ENCODE results near the gene C19orf67. TPM values are rescaled to one million over a fixed set of nuclear protein-coding genes. Genes with fewer than 3 reads are reported as not detected.

C19orf67 gene
- total and polyA plus RNA-seq, 7 experiments from 2014 or later: 0.34 to 0.78 (median 0.60) TPM; not detected in 4

- intact Hi-C loops (cut with micrococcal nuclease): loop anchor here in 1 of 2 donors (2.0 to 5.0 kb wide), 3 partner anchors 26 to 164 kb away; partner anchors contain the start of genes DCAF15 and SAMD1
- Histone ChIP-seq H3K36me3 (ENCODE audit: control insufficient read depth in 2 of 3, insufficient read depth in 3 of 3, low read length in 3 of 3) (no peaks in the 10 kb centered on the region), H3K9me3 (ENCODE audit: control insufficient read depth in 2 of 3, low read length in 3 of 3) (no peaks in the 10 kb centered on the region), H3K4me1 (ENCODE audit: control insufficient read depth in 2 of 2, insufficient read depth in 2 of 2, low read length in 2 of 2) (peaks cover 15 to 56% of the 10 kb centered on the region in 2 donors), H3K27ac (ENCODE audit: low read depth, low read length) (peak overlapping the region; percentile 72), H3K27me3 (ENCODE audit: control insufficient read depth in 2 of 2, insufficient read depth in 2 of 2, low read length in 2 of 2) (no peaks in the 10 kb centered on the region), H3K4me3 (ENCODE audit: low read length) (peak overlapping the region; percentile 67)
- no peak for ATAC-seq
- Mint-ChIP-seq H3K4me1 (peaks cover 20 to 68% (median 58%) of the 10 kb centered on the region in 7 donors), H3K27me3 (no peaks in the 10 kb centered on the region), H3K36me3 (no peaks in the 10 kb centered on the region), H3K4me3 (peak overlapping the region; percentile 83 to 97 (median 91)), H3K27ac (peak overlapping the region; percentile 56 to 97 (median 86)), H3K9me3 (peaks cover 0 to 2% (median 0%) of the 10 kb centered on the region in 11 donors)
- DNase-seq: peak in 2 of 9 donors; percentile 22 to 24
- CTCF ChIA-PET: interaction anchor here (0.7 to 2.6 kb wide), 5 partner anchors 20 to 567 kb away, joined by 3 to 10 read pairs (median 3); partner anchors contain the start of gene ASF1B
- POLR2A ChIA-PET: interaction anchor here (0.6 to 2.2 kb wide), 6 partner anchors 14 to 105 kb away, joined by 3 to 10 read pairs (median 3); partner anchors contain the start of gene ASF1B
These were observed 30.9 kb upstream of the C19orf67 start for GRCh38 chr19:14116525-14116917.

GRCh38 chr19:14115756-14116155, 30.2 kb upstream of the C19orf67 start:
- Histone ChIP-seq H3K4me1 (ENCODE audit: control insufficient read depth in 2 of 2, insufficient read depth in 2 of 2, low read length in 2 of 2) (peaks cover 15 to 58% of the 10 kb centered on the region in 2 donors), H3K9me3 (ENCODE audit: control insufficient read depth in 2 of 3, low read length in 3 of 3) (no peaks in the 10 kb centered on the region), H3K27me3 (ENCODE audit: control insufficient read depth in 2 of 2, insufficient read depth in 2 of 2, low read length in 2 of 2) (no peaks in the 10 kb centered on the region), H3K27ac (ENCODE audit: low read depth, low read length) (peak overlapping the region; percentile 18), H3K36me3 (ENCODE audit: control insufficient read depth in 2 of 3, insufficient read depth in 3 of 3, low read length in 3 of 3) (no peaks in the 10 kb centered on the region), H3K4me3 (ENCODE audit: low read length) (no peak overlapping the region)
- Mint-ChIP-seq H3K4me3 (peak overlapping the region; percentile 25 to 97 (median 91)), H3K27ac (peak overlapping the region in 8 of 9 donors; percentile 19 to 97 (median 83)), H3K27me3 (no peaks in the 10 kb centered on the region), H3K9me3 (peaks cover 0 to 2% (median 0%) of the 10 kb centered on the region in 11 donors), H3K36me3 (no peaks in the 10 kb centered on the region), H3K4me1 (peaks cover 25 to 72% (median 63%) of the 10 kb centered on the region in 7 donors)
- intact Hi-C loops (cut with micrococcal nuclease): loop anchor here in 1 of 2 donors (2.0 to 5.0 kb wide), 3 partner anchors 25 to 163 kb away; partner anchors contain the start of genes DCAF15 and SAMD1
- POLR2A ChIA-PET: interaction anchor here (0.9 to 2.2 kb wide), 4 partner anchors 15 to 42 kb away, joined by 3 to 10 read pairs (median 3); partner anchors contain the start of gene ASF1B
- DNase-seq (no peak), ATAC-seq (no peak)
- CTCF ChIA-PET: interaction anchor here (0.8 to 2.6 kb wide), 5 partner anchors 21 to 234 kb away, joined by 3 to 10 read pairs (median 4); partner anchors contain the start of gene ASF1B

- no peaks in the 10 kb centered on the region for H3K9me3 ChIP-seq (ENCODE audit: control insufficient read depth in 2 of 3, low read length in 3 of 3)
- no peak overlapping the region for H3K27ac ChIP-seq (ENCODE audit: low read depth, low read length)
- DNase-seq (peak in 6 of 9 donors; percentile 18 to 57 (median 32)), ATAC-seq (no peak)
- no peak overlapping the region for H3K4me3 ChIP-seq (ENCODE audit: low read length)
- H3K4me1 ChIP-seq (ENCODE audit: control insufficient read depth in 2 of 2, insufficient read depth in 2 of 2, low read length in 2 of 2): peaks cover 15 to 58% of the 10 kb centered on the region in 2 donors
- peak overlapping the region in 7 of 9 donors; percentile 21 to 87 (median 59) for H3K27ac Mint-ChIP-seq
- CTCF ChIA-PET: interaction anchor here (1.5 to 2.6 kb wide), 3 partner anchors 22 to 234 kb away, joined by 4 to 10 read pairs (median 4); partner anchors contain the start of gene ASF1B
- no peaks in the 10 kb centered on the region for H3K27me3 ChIP-seq (ENCODE audit: control insufficient read depth in 2 of 2, insufficient read depth in 2 of 2, low read length in 2 of 2)
- H3K4me3 Mint-ChIP-seq: peak overlapping the region in 8 of 10 donors; percentile 18 to 97 (median 49)
- POLR2A ChIA-PET: interaction anchor here (1.2 to 2.2 kb wide), 3 partner anchors 16 to 41 kb away, joined by 3 to 10 read pairs (median 3); partner anchors contain the start of gene ASF1B
- H3K4me1 Mint-ChIP-seq: peaks cover 25 to 76% (median 67%) of the 10 kb centered on the region in 7 donors
- no peaks in the 10 kb centered on the region for H3K36me3 Mint-ChIP-seq
- no peaks in the 10 kb centered on the region for H3K36me3 ChIP-seq (ENCODE audit: control insufficient read depth in 2 of 3, insufficient read depth in 3 of 3, low read length in 3 of 3)
- intact Hi-C loops (cut with micrococcal nuclease): loop anchor here in 1 of 2 donors (5.0 kb wide), 2 partner anchors 33 to 163 kb away; partner anchors contain the start of gene DCAF15
- peaks cover 0 to 2% (median 0%) of the 10 kb centered on the region in 11 donors for H3K9me3 Mint-ChIP-seq
- no peaks in the 10 kb centered on the region for H3K27me3 Mint-ChIP-seq
These were observed 29.3 kb upstream of the C19orf67 start for GRCh38 chr19:14114854-14115253.

DNA sequence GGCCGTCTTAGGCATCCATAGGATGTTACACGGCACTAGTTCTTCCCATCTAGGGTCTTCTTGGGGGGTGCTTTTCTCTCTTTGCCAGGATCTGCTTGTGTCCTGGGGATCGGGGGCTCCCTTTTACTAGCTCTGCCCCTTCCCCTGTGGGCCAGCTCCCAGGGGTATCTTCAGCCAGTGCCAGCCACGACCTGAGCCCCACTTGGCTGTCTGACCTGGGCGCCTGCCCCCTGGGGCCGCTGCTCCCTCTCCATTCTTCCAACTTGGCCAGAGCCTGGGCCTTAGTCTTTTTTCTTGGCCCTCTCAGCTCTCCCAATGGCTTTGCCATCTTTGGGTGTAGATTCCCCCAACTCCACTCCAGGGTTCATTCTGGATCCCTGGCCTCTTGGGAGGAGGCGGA, 28.9 kb upstream of the C19orf67 start:
- no peaks in the 10 kb centered on the region for H3K27me3 ChIP-seq (ENCODE audit: control insufficient read depth in 2 of 2, insufficient read depth in 2 of 2, low read length in 2 of 2)
- intact Hi-C loops (cut with micrococcal nuclease): no loop called here
- H3K9me3 ChIP-seq (ENCODE audit: control insufficient read depth in 2 of 3, low read length in 3 of 3): no peaks in the 10 kb centered on the region
- peak overlapping the region in 5 of 9 donors; percentile 21 to 87 (median 59) for H3K27ac Mint-ChIP-seq
- ATAC-seq (no peak), DNase-seq (no peak)
- no peaks in the 10 kb centered on the region for H3K36me3 Mint-ChIP-seq
- CTCF ChIA-PET: interaction anchor here (1.3 to 2.6 kb wide), 3 partner anchors 22 to 234 kb away, joined by 4 to 10 read pairs (median 6); partner anchors contain the start of gene ASF1B
- H3K4me1 Mint-ChIP-seq: peaks cover 25 to 74% (median 67%) of the 10 kb centered on the region in 7 donors
- no peak overlapping the region for H3K27ac ChIP-seq (ENCODE audit: low read depth, low read length)
- H3K4me3 ChIP-seq (ENCODE audit: low read length): no peak overlapping the region
- POLR2A ChIA-PET: interaction anchor here (1.2 to 1.3 kb wide), 2 partner anchors 39 to 40 kb away, joined by 3 to 4 read pairs; no protein-coding TSS in a partner anchor
- peaks cover 15 to 58% of the 10 kb centered on the region in 2 donors for H3K4me1 ChIP-seq (ENCODE audit: control insufficient read depth in 2 of 2, insufficient read depth in 2 of 2, low read length in 2 of 2)
- H3K4me3 Mint-ChIP-seq: peak overlapping the region in 1 of 10 donors; percentile 40
- no peaks in the 10 kb centered on the region for H3K36me3 ChIP-seq (ENCODE audit: control insufficient read depth in 2 of 3, insufficient read depth in 3 of 3, low read length in 3 of 3)
- peaks cover 0 to 2% (median 0%) of the 10 kb centered on the region in 11 donors for H3K9me3 Mint-ChIP-seq
- H3K27me3 Mint-ChIP-seq: no peaks in the 10 kb centered on the region

DNA sequence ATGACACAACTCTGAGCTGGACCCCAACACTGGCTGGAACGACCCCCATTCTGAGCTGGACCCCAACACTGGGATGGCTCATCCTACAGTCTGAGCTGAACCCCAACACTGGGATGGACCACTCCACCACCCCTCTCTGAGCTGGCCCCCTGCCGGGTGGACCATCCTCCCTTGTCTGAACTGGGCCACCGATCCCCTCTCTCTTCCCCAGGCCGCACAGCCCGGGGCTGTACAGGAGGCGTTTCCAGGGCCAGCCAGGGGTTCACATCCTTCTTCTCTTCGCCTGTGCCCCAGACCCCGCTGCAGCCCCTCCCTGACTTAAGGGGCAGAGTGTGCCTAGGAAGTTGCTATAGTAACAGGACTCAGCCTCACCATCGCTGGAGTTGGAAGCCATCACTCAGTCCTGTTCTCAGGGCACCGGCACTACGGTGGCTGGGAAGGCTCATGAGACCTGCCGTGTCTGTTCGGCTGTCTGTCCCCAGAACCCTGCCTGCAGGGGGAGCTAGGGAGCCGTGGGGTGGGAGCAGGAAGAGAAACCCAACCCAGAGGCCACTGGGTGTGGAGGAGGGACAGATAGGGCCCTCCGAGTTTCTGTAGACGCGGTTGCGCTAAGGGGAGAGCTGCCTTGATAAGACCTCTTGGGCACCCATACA, 28.3 kb upstream of the C19orf67 start:
- Histone ChIP-seq H3K9me3 (ENCODE audit: control insufficient read depth in 2 of 3, low read length in 3 of 3) (no peaks in the 10 kb centered on the region), H3K27ac (ENCODE audit: low read depth, low read length) (no peak overlapping the region), H3K4me3 (ENCODE audit: low read length) (no peak overlapping the region), H3K36me3 (ENCODE audit: control insufficient read depth in 2 of 3, insufficient read depth in 3 of 3, low read length in 3 of 3) (no peaks in the 10 kb centered on the region), H3K4me1 (ENCODE audit: control insufficient read depth in 2 of 2, insufficient read depth in 2 of 2, low read length in 2 of 2) (peaks cover 15 to 56% of the 10 kb centered on the region in 2 donors), H3K27me3 (ENCODE audit: control insufficient read depth in 2 of 2, insufficient read depth in 2 of 2, low read length in 2 of 2) (no peaks in the 10 kb centered on the region)
- H3K27ac Mint-ChIP-seq: peak overlapping the region in 4 of 9 donors; percentile 38 to 52 (median 40)
- intact Hi-C loops (cut with micrococcal nuclease): no loop called here
- H3K4me1 Mint-ChIP-seq: peaks cover 22 to 70% (median 63%) of the 10 kb centered on the region in 7 donors
- H3K4me3 Mint-ChIP-seq: peak overlapping the region in 4 of 10 donors; percentile 9 to 61 (median 22)
- peak in 4 of 9 donors; percentile 15 to 59 (median 32) for DNase-seq
- no peaks in the 10 kb centered on the region for H3K27me3 Mint-ChIP-seq
- ChIA-PET CTCF (interaction anchor here (0.9 to 2.6 kb wide), 3 partner anchors 9 to 37 kb away, joined by 6 to 10 read pairs (median 6); partner anchors contain the start of gene ASF1B), POLR2A (interaction anchor here (1.2 kb wide), 2 partner anchors 34 to 38 kb away, joined by 3 to 4 read pairs; no protein-coding TSS in a partner anchor)
- no peak for ATAC-seq
- peaks cover 0 to 2% (median 0%) of the 10 kb centered on the region in 11 donors for H3K9me3 Mint-ChIP-seq
- no peaks in the 10 kb centered on the region for H3K36me3 Mint-ChIP-seq

DNA sequence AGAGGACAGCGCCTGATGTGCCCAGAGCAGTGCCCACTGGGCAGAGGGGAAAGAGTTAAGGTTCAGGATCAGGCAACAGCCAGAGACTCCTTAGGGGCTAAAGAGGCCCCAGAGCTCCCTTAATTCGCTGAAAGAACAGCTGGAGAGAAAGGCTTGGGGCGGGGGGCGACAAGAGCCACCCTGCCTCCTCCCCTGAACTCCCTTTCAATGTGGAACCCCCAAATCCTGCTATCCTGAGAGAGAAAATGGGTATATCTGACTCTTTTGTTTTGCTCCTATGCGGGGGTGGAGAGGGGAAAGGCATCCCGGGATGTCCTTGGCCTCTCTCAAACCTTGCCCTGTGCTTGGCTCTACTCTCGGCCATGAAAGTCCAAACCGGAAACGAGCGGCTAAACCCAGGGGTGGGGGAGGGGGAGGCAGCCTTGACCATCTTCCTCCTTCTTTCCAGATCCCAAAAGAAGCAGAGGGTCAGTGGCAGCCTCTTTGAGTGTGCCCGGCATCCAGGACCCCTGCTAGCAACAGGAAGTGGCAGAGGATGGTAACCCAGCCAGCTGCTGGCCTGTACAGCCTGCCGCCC, 27.3 kb upstream of the C19orf67 start:
- Histone ChIP-seq H3K9me3 (ENCODE audit: control insufficient read depth in 2 of 3, low read length in 3 of 3) (no peaks in the 10 kb centered on the region), H3K27me3 (ENCODE audit: control insufficient read depth in 2 of 2, insufficient read depth in 2 of 2, low read length in 2 of 2) (no peaks in the 10 kb centered on the region), H3K4me3 (ENCODE audit: low read length) (no peak overlapping the region), H3K4me1 (ENCODE audit: control insufficient read depth in 2 of 2, insufficient read depth in 2 of 2, low read length in 2 of 2) (peaks cover 9 to 50% of the 10 kb centered on the region in 2 donors), H3K27ac (ENCODE audit: low read depth, low read length) (no peak overlapping the region), H3K36me3 (ENCODE audit: control insufficient read depth in 2 of 3, insufficient read depth in 3 of 3, low read length in 3 of 3) (no peaks in the 10 kb centered on the region)
- DNase-seq: no peak
- Mint-ChIP-seq H3K4me1 (peaks cover 16 to 64% (median 57%) of the 10 kb centered on the region in 7 donors), H3K36me3 (no peaks in the 10 kb centered on the region), H3K4me3 (peak overlapping the region in 3 of 10 donors; percentile 16 to 47 (median 33)), H3K27me3 (no peaks in the 10 kb centered on the region), H3K9me3 (peaks cover 0 to 2% (median 0%) of the 10 kb centered on the region in 11 donors), H3K27ac (peak overlapping the region in 7 of 9 donors; percentile 4 to 73 (median 28))
- ChIA-PET POLR2A (interaction anchor here (1.2 kb wide), 1 partner anchor 33 kb away, joined by 3 read pairs; no protein-coding TSS in a partner anchor), CTCF (interaction anchor here (0.7 to 1.3 kb wide), 4 partner anchors 8 to 383 kb away, joined by 3 to 6 read pairs (median 4); partner anchors contain the start of gene ASF1B)
- intact Hi-C loops (cut with micrococcal nuclease): no loop called here
- no peak for ATAC-seq

Data from naive thymus-derived CD4-positive, alpha-beta T cell (primary cell).